ENCODE measurements around the gene PSMA2. TPM values are rescaled to one million over a fixed set of nuclear protein-coding genes. Genes with fewer than 3 reads are reported as not detected.
A peak's percentile ranks its signal among the peaks of the same experiment; 100 is the strongest.

PSMA2 gene
- 58.3 to 73.0 TPM (median 60.8 TPM) in 3 replicates for total RNA-seq
- long read RNA-seq, transcript PSMA2-201 (8 exons, 1,487 nt), result major isoform, 194 of 210 reads
- long read RNA-seq, partial matches to known transcripts, result 3 of 210 reads
- long read RNA-seq, other reads (novel, unspliced or antisense), result 11 of 210 reads

GRCh38 chr7:42931834-42932651 lies at the start of gene PSMA2, which contains the start of gene MRPL32:
Gene PSMA2 (minus strand): TSS chr7:42932174. CDS start chr7:42932158, 16 bp downstream.
Gene MRPL32 (plus strand): TSS chr7:42932376. CDS start chr7:42932387, 11 bp downstream.
- TF ChIP-seq CTCF (IDR thresholded peaks at IDR 0.05), result no peak
- Mint-ChIP-seq H3K4me3 (ENCODE audit: unreplicated experiment) (peak within 1 kb of the TSS; percentile 97), H3K9me3 (ENCODE audit: low read depth) (no peaks in the 10 kb centered on the region), H3K36me3 (ENCODE audit: low read depth) (peaks cover 10% of the 10 kb centered on the region), H3K27me3 (ENCODE audit: low read depth) (no peaks in the 10 kb centered on the region), H3K27ac (ENCODE audit: unreplicated experiment) (peak within 1 kb of the TSS; percentile 99), H3K4me1 (ENCODE audit: low read depth) (peaks cover 43% of the 10 kb centered on the region)
- DNase-seq (ENCODE audit: low spot score), result peak; percentile 98

- Mint-ChIP-seq H3K36me3 (ENCODE audit: low read depth) (peaks cover 2% of the 10 kb centered on the region), H3K27me3 (ENCODE audit: low read depth) (peaks cover 2% of the 10 kb centered on the region), H3K9me3 (ENCODE audit: low read depth) (peaks cover 14% of the 10 kb centered on the region), H3K4me3 (ENCODE audit: unreplicated experiment) (no peak overlapping the region), H3K27ac (ENCODE audit: unreplicated experiment) (no peak overlapping the region), H3K4me1 (ENCODE audit: low read depth) (no peaks in the 10 kb centered on the region)
- TF ChIP-seq CTCF (IDR thresholded peaks at IDR 0.05), result no peak
- DNase-seq (ENCODE audit: low spot score), result no peak
These were observed 49.6 kb upstream of the PSMA2 start for GRCh38 chr7:42981601-42982000.

GRCh38 chr7:42980514-42980913 lies 48.5 kb upstream of the PSMA2 start:
- Mint-ChIP-seq H3K27me3 (ENCODE audit: low read depth) (peaks cover 2% of the 10 kb centered on the region), H3K27ac (ENCODE audit: unreplicated experiment) (no peak overlapping the region), H3K4me3 (ENCODE audit: unreplicated experiment) (no peak overlapping the region), H3K4me1 (ENCODE audit: low read depth) (no peaks in the 10 kb centered on the region), H3K9me3 (ENCODE audit: low read depth) (peaks cover 14% of the 10 kb centered on the region), H3K36me3 (ENCODE audit: low read depth) (peaks cover 4% of the 10 kb centered on the region)
- no peak for TF ChIP-seq CTCF (IDR thresholded peaks at IDR 0.05)
- no peak for DNase-seq (ENCODE audit: low spot score)

- H3K27me3 Mint-ChIP-seq (ENCODE audit: low read depth), result peaks cover 2% of the 10 kb centered on the region
- H3K4me1 Mint-ChIP-seq (ENCODE audit: low read depth), result no peaks in the 10 kb centered on the region
- H3K4me3 Mint-ChIP-seq (ENCODE audit: unreplicated experiment), result no peak overlapping the region
- H3K9me3 Mint-ChIP-seq (ENCODE audit: low read depth), result peaks cover 14% of the 10 kb centered on the region
- peaks cover 4% of the 10 kb centered on the region for H3K36me3 Mint-ChIP-seq (ENCODE audit: low read depth)
- TF ChIP-seq CTCF (IDR thresholded peaks at IDR 0.05), result no peak
- DNase-seq (ENCODE audit: low spot score), result no peak
- no peak overlapping the region for H3K27ac Mint-ChIP-seq (ENCODE audit: unreplicated experiment)
These were observed 48.1 kb upstream of the PSMA2 start for GRCh38 chr7:42980084-42980483.

GRCh38 chr7:42978496-42978895 lies 46.5 kb upstream of the PSMA2 start:
- H3K27ac Mint-ChIP-seq (ENCODE audit: unreplicated experiment), result no peak overlapping the region
- peaks cover 2% of the 10 kb centered on the region for H3K27me3 Mint-ChIP-seq (ENCODE audit: low read depth)
- no peak for DNase-seq (ENCODE audit: low spot score)
- peaks cover 3% of the 10 kb centered on the region for H3K36me3 Mint-ChIP-seq (ENCODE audit: low read depth)
- TF ChIP-seq CTCF (IDR thresholded peaks at IDR 0.05), result no peak
- H3K9me3 Mint-ChIP-seq (ENCODE audit: low read depth), result peaks cover 3% of the 10 kb centered on the region
- no peak overlapping the region for H3K4me3 Mint-ChIP-seq (ENCODE audit: unreplicated experiment)
- H3K4me1 Mint-ChIP-seq (ENCODE audit: low read depth), result peaks cover 10% of the 10 kb centered on the region

Measured in chondrocyte (in vitro differentiated cells).